ENCODE measurements around the gene NPAS4. TPM values are rescaled to one million over a fixed set of nuclear protein-coding genes. Genes with fewer than 3 reads are reported as not detected.

NPAS4 gene
- total and polyA plus RNA-seq, 9 of the 15 experiments (the other 6 are each of a cell fraction or from before 2014, with no cell fraction given), result not detected

- TF ChIP-seq ZNF224 (CRISPR knock-in tag; IDR thresholded peaks at IDR 0.05), result no peak
- TF ChIP-seq, protein P1, sequence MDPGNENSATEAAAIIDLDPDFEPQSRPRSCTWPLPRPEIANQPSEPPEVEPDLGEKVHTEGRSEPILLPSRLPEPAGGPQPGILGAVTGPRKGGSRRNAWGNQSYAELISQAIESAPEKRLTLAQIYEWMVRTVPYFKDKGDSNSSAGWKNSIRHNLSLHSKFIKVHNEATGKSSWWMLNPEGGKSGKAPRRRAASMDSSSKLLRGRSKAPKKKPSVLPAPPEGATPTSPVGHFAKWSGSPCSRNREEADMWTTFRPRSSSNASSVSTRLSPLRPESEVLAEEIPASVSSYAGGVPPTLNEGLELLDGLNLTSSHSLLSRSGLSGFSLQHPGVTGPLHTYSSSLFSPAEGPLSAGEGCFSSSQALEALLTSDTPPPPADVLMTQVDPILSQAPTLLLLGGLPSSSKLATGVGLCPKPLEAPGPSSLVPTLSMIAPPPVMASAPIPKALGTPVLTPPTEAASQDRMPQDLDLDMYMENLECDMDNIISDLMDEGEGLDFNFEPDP (CRISPR knock-in tag; IDR thresholded peaks at IDR 0.05), result no peak
- no peak for TF ChIP-seq BACH1 (tag; IDR thresholded peaks at IDR 0.05)
- TF ChIP-seq, protein P2, sequence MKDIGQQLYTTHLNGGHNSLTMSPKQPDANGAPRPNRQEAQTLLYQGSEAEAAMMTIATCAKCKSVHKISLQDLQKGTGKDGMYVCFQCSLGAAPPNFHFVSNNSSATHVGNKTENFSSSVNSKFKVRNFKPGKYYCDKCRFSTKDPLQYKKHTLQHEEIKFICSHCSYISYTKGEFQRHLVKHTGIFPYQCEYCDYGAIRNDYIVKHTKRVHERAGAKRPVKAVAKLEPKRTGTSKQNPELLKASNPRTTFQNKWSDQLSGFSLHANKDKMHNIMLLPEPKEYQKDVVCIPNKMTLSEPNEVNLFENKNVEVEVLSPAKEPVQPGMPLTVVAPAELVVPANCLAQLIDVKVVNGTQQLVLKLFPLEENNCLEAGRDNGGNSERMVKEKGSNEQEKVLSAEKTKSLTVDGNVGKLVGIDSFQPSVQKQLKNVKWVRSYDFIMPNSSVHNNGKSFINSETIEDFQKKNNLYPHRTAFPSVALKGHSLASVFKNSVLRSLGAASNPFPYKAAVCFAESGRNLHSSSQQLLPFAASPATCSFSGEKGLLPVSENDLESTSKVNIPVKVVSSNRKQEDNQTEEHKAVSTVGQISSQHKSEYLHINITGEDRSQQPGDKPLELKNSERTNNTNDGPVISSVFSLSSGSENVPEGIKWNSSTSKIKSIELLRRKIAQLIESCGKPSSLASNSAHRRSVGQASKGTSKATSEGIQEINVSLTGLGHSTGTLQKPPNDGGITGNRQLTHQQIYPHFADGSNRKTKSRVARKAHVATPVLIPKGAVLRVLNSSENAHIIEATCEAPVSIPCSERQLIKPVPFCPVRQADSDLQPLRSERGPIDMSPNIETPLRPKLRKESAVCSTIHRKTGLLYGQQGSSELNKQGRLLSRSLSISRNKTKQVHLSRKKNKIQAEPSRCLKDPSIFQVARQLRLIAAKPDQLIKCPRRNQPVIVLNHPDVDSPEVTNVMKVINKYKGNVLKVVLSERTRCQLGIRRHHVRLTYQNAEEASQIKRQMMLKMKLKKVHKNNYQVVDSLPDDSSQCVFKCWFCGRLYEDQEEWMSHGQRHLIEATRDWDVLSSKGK (CRISPR knock-in tag; IDR thresholded peaks at IDR 0.05), result no peak
- TF ChIP-seq ARID2 (IDR thresholded peaks at IDR 0.05), result no peak
- no peak for TF ChIP-seq ZSCAN29 (IDR thresholded peaks at IDR 0.05)
- no peak for TF ChIP-seq POLR2AphosphoS5 (IDR thresholded peaks at IDR 0.05; ENCODE audit: control insufficient read depth, insufficient read depth, low read depth, low read length)
- no peak for TF ChIP-seq ZNF282 (CRISPR knock-in tag; IDR thresholded peaks at IDR 0.05)
- TF ChIP-seq ID3 (CRISPR knock-in tag; IDR thresholded peaks at IDR 0.05), result no peak
- TF ChIP-seq ID3 (tag; IDR thresholded peaks at IDR 0.05), result no peak
- no peak for TF ChIP-seq MLX (CRISPR knock-in tag; conservative IDR thresholded peaks at IDR 0.05)
- no peak for TF ChIP-seq C11orf30 (IDR thresholded peaks at IDR 0.05; ENCODE audit: low read depth)
- TF ChIP-seq TARDBP (IDR thresholded peaks at IDR 0.05), result no peak
- no peak for TF ChIP-seq ZBTB49 (CRISPR knock-in tag; IDR thresholded peaks at IDR 0.05; ENCODE audit: borderline replicate concordance)
- no peak for TF ChIP-seq USF2 (CRISPR knock-in tag; IDR thresholded peaks at IDR 0.05)
- TF ChIP-seq, protein P3, sequence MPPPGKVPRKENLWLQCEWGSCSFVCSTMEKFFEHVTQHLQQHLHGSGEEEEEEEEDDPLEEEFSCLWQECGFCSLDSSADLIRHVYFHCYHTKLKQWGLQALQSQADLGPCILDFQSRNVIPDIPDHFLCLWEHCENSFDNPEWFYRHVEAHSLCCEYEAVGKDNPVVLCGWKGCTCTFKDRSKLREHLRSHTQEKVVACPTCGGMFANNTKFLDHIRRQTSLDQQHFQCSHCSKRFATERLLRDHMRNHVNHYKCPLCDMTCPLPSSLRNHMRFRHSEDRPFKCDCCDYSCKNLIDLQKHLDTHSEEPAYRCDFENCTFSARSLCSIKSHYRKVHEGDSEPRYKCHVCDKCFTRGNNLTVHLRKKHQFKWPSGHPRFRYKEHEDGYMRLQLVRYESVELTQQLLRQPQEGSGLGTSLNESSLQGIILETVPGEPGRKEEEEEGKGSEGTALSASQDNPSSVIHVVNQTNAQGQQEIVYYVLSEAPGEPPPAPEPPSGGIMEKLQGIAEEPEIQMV (tag; conservative IDR thresholded peaks at IDR 0.05; ENCODE audit: low read depth), result no peak
Observed at GRCh38 chr11:66386171-66387069, 34.4 kb upstream of the NPAS4 start (continued).
